Measurements from ENCODE around the gene RFX4. TPM values are rescaled to one million over a fixed set of nuclear protein-coding genes. Genes with fewer than 3 reads are reported as not detected.

RFX4 gene
- total RNA-seq, 6 experiments from 2014 or later, result not detected

- no peak for TF ChIP-seq CTCF (IDR thresholded peaks at IDR 0.05)
- H3K27me3 Mint-ChIP-seq (ENCODE audit: insufficient read depth), result peaks cover 4% of the 10 kb centered on the region
- H3K36me3 Mint-ChIP-seq (ENCODE audit: low read depth), result no peaks in the 10 kb centered on the region
- no peaks in the 10 kb centered on the region for H3K4me1 Mint-ChIP-seq (ENCODE audit: low read depth)
- H3K27ac Mint-ChIP-seq, result no peak overlapping the region
- H3K9me3 Mint-ChIP-seq, result no peaks in the 10 kb centered on the region; the same call in 1 of the 2 replicates
- no peak overlapping the region for H3K4me3 Mint-ChIP-seq
- no peak for DNase-seq
These were observed 113.3 kb downstream of the RFX4 start for GRCh38 chr12:106696071-106696470.

- no peaks in the 10 kb centered on the region for H3K4me1 Mint-ChIP-seq (ENCODE audit: low read depth)
- DNase-seq, result no peak
- peaks cover 4% of the 10 kb centered on the region for H3K27me3 Mint-ChIP-seq (ENCODE audit: insufficient read depth)
- no peak overlapping the region for H3K27ac Mint-ChIP-seq
- H3K36me3 Mint-ChIP-seq (ENCODE audit: low read depth), result no peaks in the 10 kb centered on the region
- no peaks in the 10 kb centered on the region; the same call in 1 of the 2 replicates for H3K9me3 Mint-ChIP-seq
- H3K4me3 Mint-ChIP-seq, result no peak overlapping the region
- no peak for TF ChIP-seq CTCF (IDR thresholded peaks at IDR 0.05)
These were observed 114.0 kb downstream of the RFX4 start for GRCh38 chr12:106696681-106697417.

GRCh38 chr12:106704081-106704480, 121.3 kb downstream of the RFX4 start:
- H3K4me1 Mint-ChIP-seq (ENCODE audit: low read depth), result no peaks in the 10 kb centered on the region
- H3K9me3 Mint-ChIP-seq, result peaks cover 4% of the 10 kb centered on the region; the same call in 1 of the 2 replicates
- no peaks in the 10 kb centered on the region for H3K36me3 Mint-ChIP-seq (ENCODE audit: low read depth)
- H3K4me3 Mint-ChIP-seq, result no peak overlapping the region
- TF ChIP-seq CTCF (IDR thresholded peaks at IDR 0.05), result no peak
- peaks cover 2% of the 10 kb centered on the region for H3K27me3 Mint-ChIP-seq (ENCODE audit: insufficient read depth)
- no peak overlapping the region for H3K27ac Mint-ChIP-seq
- no peak for DNase-seq

- no peaks in the 10 kb centered on the region for H3K36me3 Mint-ChIP-seq (ENCODE audit: low read depth)
- no peak overlapping the region for H3K4me3 Mint-ChIP-seq
- no peaks in the 10 kb centered on the region; the same call in none of the 2 replicates for H3K27me3 Mint-ChIP-seq (ENCODE audit: insufficient read depth)
- H3K27ac Mint-ChIP-seq, result no peak overlapping the region
- DNase-seq, result no peak
- H3K4me1 Mint-ChIP-seq (ENCODE audit: low read depth), result no peaks in the 10 kb centered on the region
- H3K9me3 Mint-ChIP-seq, result peaks cover 4% of the 10 kb centered on the region; the same call in 1 of the 2 replicates
- TF ChIP-seq CTCF (IDR thresholded peaks at IDR 0.05), result no peak
These were observed 123.2 kb downstream of the RFX4 start for GRCh38 chr12:106705971-106706370.

- DNase-seq, result no peak
- H3K4me1 Mint-ChIP-seq (ENCODE audit: low read depth), result no peaks in the 10 kb centered on the region
- H3K4me3 Mint-ChIP-seq, result no peak overlapping the region
- no peaks in the 10 kb centered on the region for H3K36me3 Mint-ChIP-seq (ENCODE audit: low read depth)
- H3K27ac Mint-ChIP-seq, result no peak overlapping the region
- no peaks in the 10 kb centered on the region for H3K9me3 Mint-ChIP-seq
- TF ChIP-seq CTCF (IDR thresholded peaks at IDR 0.05), result peak; percentile 21; the same call in 1 of the 2 replicates
- peaks cover 3% of the 10 kb centered on the region for H3K27me3 Mint-ChIP-seq (ENCODE audit: insufficient read depth)
These were observed 126.3 kb downstream of the RFX4 start for GRCh38 chr12:106709068-106709511.
